HepG2 (cell line): ENCODE data around the gene NAP1L1. TPM values are rescaled to one million over a fixed set of nuclear protein-coding genes. Genes with fewer than 3 reads are reported as not detected.

Experiments
- ATAC-seq: fragments of 200-7000 bp; cut with Tn5 transposase; 3 replicates; pipeline ENCODE4 v1.9.1; 2020; ENCODE audit warnings: mild to moderate bottlenecking, moderate library complexity
- BruUV-seq: library from RNA; stranded (reverse); fragments of 400-500 nt; replicated peaks from 2 replicates; lab custom pipeline; 2021; lab: Mats Ljungman, UMichigan
- CTCF ChIA-PET: fragments of 300-600 bp; formaldehyde crosslinking; extraction: SDS; loops from one replicate; lab custom pipeline; 2021; ENCODE audit warnings: low total read pairs, inconsistent platforms, low intra/inter-chr PET ratio; lab: Yijun Ruan, JAX
- POLR2A ChIA-PET: fragments of 350-600 bp; sonication (Branson Sonifier 250); formaldehyde crosslinking; loops from one replicate; lab custom pipeline; 2020; ENCODE audit warnings: antibody characterized with exemption, inconsistent platforms; lab: Yijun Ruan, JAX
- DNase-seq: peaks from one replicate; pipeline ENCODE4 v3.0.0-alpha.2; 2015; ENCODE audit warnings: low spot score
- FAIRE-seq: peaks from 3 replicates; lab custom pipeline; 2011; peaks lifted over from hg19 to GRCh38; lab: Jason Lieb, UNC
- H2AFZ ChIP-seq: one replicate; pipeline ENCODE4 v1.6.1; 2011; ENCODE audit warnings: low read length, inconsistent platforms
- H3K27ac ChIP-seq: fragments of 300-600 bp; 3 replicates; pipeline ENCODE4 v1.8.0; 2011; ENCODE audit warnings: mixed run types, mild to moderate bottlenecking, mixed read lengths, low read length, inconsistent platforms; ENCODE audit not compliant: insufficient read depth; ENCODE audit errors: extremely low read length
- H3K27me3 ChIP-seq, 2 experiments: fragments of 200-600 bp in 1 of 2; 2 replicates in 1 of 2; 3 replicates in 1 of 2; pipeline versions ENCODE4 v1.6.0 to v1.8.0; 2011; ENCODE audit warnings: low read length in 2 of 2, mild to moderate bottlenecking in 2 of 2, moderate library complexity in 2 of 2, inconsistent platforms in 1 of 2; ENCODE audit not compliant: insufficient read depth in 2 of 2, control insufficient read depth in 1 of 2
- H3K36me3 ChIP-seq, 2 experiments: fragments of 200-600 bp in 1 of 2; replicated peaks in 1 of 2; 2 replicates in 1 of 2; 3 replicates in 1 of 2; pipeline versions ENCODE4 v1.5.1 to v1.8.0; 2011; ENCODE audit warnings: low read length in 2 of 2, inconsistent platforms in 1 of 2; ENCODE audit not compliant: insufficient read depth in 2 of 2, control insufficient read depth in 1 of 2
- H3K4me1 ChIP-seq: 2 replicates; pipeline ENCODE4 v1.5.1; 2012; ENCODE audit warnings: low read length, inconsistent platforms; ENCODE audit not compliant: insufficient read depth
- H3K4me2 ChIP-seq: 2 replicates; pipeline ENCODE4 v1.6.0; 2011; ENCODE audit warnings: low read depth, low read length, inconsistent platforms
- H3K4me3 ChIP-seq, 3 experiments: fragments of 200-600 bp in 1 of 3; sonication (generic), shearing (Covaris generic) in 1 of 3; replicated peaks in 1 of 3; 2 replicates each; pipeline ENCODE4 v1.5.1; 2011 to 2016; ENCODE audit warnings: low read length in 3 of 3, inconsistent platforms in 2 of 3, low read depth in 2 of 3, mild to moderate bottlenecking in 2 of 3, control low read depth in 1 of 3, mixed read lengths in 1 of 3; ENCODE audit not compliant: insufficient read depth in 1 of 3
- H3K79me2 ChIP-seq: one replicate; pipeline ENCODE4 v1.6.1; 2011; ENCODE audit warnings: low read length, inconsistent platforms; ENCODE audit not compliant: insufficient read depth
- H3K9ac ChIP-seq: 2 replicates; pipeline ENCODE4 v1.6.0; 2011; ENCODE audit warnings: mild to moderate bottlenecking, low read depth, low read length, inconsistent platforms; ENCODE audit not compliant: insufficient read depth
- H3K9me3 ChIP-seq: 2 replicates; pipeline ENCODE4 v1.5.1; 2012; ENCODE audit warnings: mild to moderate bottlenecking, low read length
- H4K20me1 ChIP-seq: 2 replicates; pipeline ENCODE4 v1.6.0; 2011; ENCODE audit warnings: inconsistent platforms, mild to moderate bottlenecking, low read length, moderate library complexity; ENCODE audit not compliant: insufficient read depth
- KLF16 ChIP-seq, 2 experiments: sonication (generic) in 1 of 2; formaldehyde crosslinking in 1 of 2; IDR thresholded peaks; 2 replicates each; pipeline versions ENCODE4 v1.6.1 to v1.8.0; 2016 to 2023; ENCODE audit warnings: missing genetic modification reagents in 2 of 2, missing compliant biosample characterization in 1 of 2
- PAWR ChIP-seq: sonication (generic); formaldehyde crosslinking; IDR thresholded peaks from 2 replicates; pipeline ENCODE4 v1.4.0; 2020; ENCODE audit warnings: missing genetic modification reagents, mild to moderate bottlenecking, borderline replicate concordance
- POLR2G ChIP-seq: fragments of 200-400 bp; formaldehyde crosslinking; IDR thresholded peaks from 2 replicates; pipeline ENCODE4 v1.6.1; 2018; ENCODE audit warnings: mild to moderate bottlenecking, low read depth, low read length, moderate library complexity
- RERE ChIP-seq: IDR thresholded peaks from 2 replicates; pipeline ENCODE4 v1.6.1; 2016; ENCODE audit warnings: low read depth, missing genetic modification reagents, missing compliant biosample characterization
- RORA ChIP-seq: sonication (generic); formaldehyde crosslinking; IDR thresholded peaks from 2 replicates; pipeline ENCODE4 v1.5.0; 2020; ENCODE audit warnings: mild to moderate bottlenecking, missing genetic modification reagents, moderate library complexity
- TRAFD1 ChIP-seq: sonication (generic); formaldehyde crosslinking; IDR thresholded peaks from 2 replicates; pipeline ENCODE4 v1.5.1; 2020; ENCODE audit warnings: missing genetic modification reagents, mild to moderate bottlenecking, borderline replicate concordance
- UBTF ChIP-seq: sonication (generic); formaldehyde crosslinking; IDR thresholded peaks from 2 replicates; pipeline ENCODE4 v1.4.0; 2020; ENCODE audit warnings: mild to moderate bottlenecking, missing genetic modification reagents
- ZBTB49 ChIP-seq: sonication (generic); formaldehyde crosslinking; IDR thresholded peaks from 2 replicates; pipeline ENCODE4 v1.4.0; 2020; ENCODE audit warnings: missing genetic modification reagents, borderline replicate concordance
- ZNF460 ChIP-seq: sonication (generic); formaldehyde crosslinking; IDR thresholded peaks from 2 replicates; pipeline ENCODE4 v1.5.1; 2020; ENCODE audit warnings: missing genetic modification reagents, mild to moderate bottlenecking, borderline replicate concordance
- ZNF766 ChIP-seq: sonication (generic); formaldehyde crosslinking; IDR thresholded peaks from 2 replicates; pipeline ENCODE4 v1.5.0; 2020; ENCODE audit warnings: missing genetic modification reagents, borderline replicate concordance
- ZNF850 ChIP-seq: sonication (generic); formaldehyde crosslinking; conservative IDR thresholded peaks from 2 replicates; pipeline ENCODE4 v1.9.0; 2021; ENCODE audit warnings: mild to moderate bottlenecking, missing genetic modification reagents
- WGBS: methylation state at CpG from one replicate; pipeline ENCODE4 v1.1.6; 2017; ENCODE audit warnings: low lambda C conversion rate; 5-methylcytosine and 5-hydroxymethylcytosine counted together
- in situ Hi-C: cut with HindIII; loops from 2 replicates; pipeline ENCODE4 v1.10.0; 2017; ENCODE audit warnings: low pct_unique_long_range_greater_than_20kb; ENCODE audit not compliant: extremely low pct_ligation_motif_present
- intact Hi-C: fragments of 100-400 bp; cut with micrococcal nuclease; formaldehyde crosslinking; loops from one replicate; pipeline ENCODE4 v1.10.0; 2022; ENCODE audit not compliant: unreplicated experiment
- polyA plus RNA-seq, 8 experiments: library from polyadenylated mRNA; depleted of rRNA in 3 of 8; stranded (reverse) in 7 of 8; unstranded in 1 of 8; fragments of >200 nt; fragmentation: Illumina TruSeq in 4 of 8; extraction: Trizol in 4 of 8; gene quantifications; 2 replicates each; pipeline versions ENCODE4 v1.2.1 to v1.2.3, GENCODE V29; 2011 to 2016; ENCODE audit warnings: low read depth in 4 of 8, missing spikeins in 1 of 8, mixed read lengths in 1 of 8; ENCODE audit not compliant: insufficient read depth in 1 of 8
- total RNA-seq, 5 experiments: library from RNA; depleted of rRNA; stranded (reverse); fragments of >200 nt; fragmentation: Illumina TruSeq; extraction: Trizol; gene quantifications; 2 replicates each; pipeline ENCODE4 v1.2.3, GENCODE V29; 2016; ENCODE audit warnings: low read depth in 1 of 5

NAP1L1 gene
- total and polyA plus RNA-seq, 2 of the 13 experiments (the other 11 are each of a cell fraction or from before 2014, with no cell fraction given), result 207 to 309 TPM

- H3K36me3 ChIP-seq, result no peaks in the 10 kb centered on the region; a peak in 1 of 5 replicates
- no peak overlapping the region for H3K4me3 ChIP-seq
- ATAC-seq (no peak), DNase-seq (no peak), FAIRE-seq (no peak)
- TF ChIP-seq ZNF766 (CRISPR knock-in tag) (no peak), ZNF850 (CRISPR knock-in tag) (no peak), ZNF460 (CRISPR knock-in tag) (no peak), UBTF (CRISPR knock-in tag) (no peak), PAWR (no peak), KLF16 (CRISPR knock-in tag; IDR thresholded peaks at IDR 0.05) (no peak), POLR2G (no peak), ZBTB49 (no peak), RERE (CRISPR knock-in tag) (no peak), TRAFD1 (CRISPR knock-in tag) (no peak), RORA (no peak)
- H3K9ac ChIP-seq, result no peak overlapping the region
- H3K27ac ChIP-seq, result no peak overlapping the region
- H3K4me1 ChIP-seq, result peaks cover 64% of the 10 kb centered on the region
- ChIA-PET POLR2A (interaction anchor here (0.9 to 3.1 kb wide), 11 partner anchors 8 to 400 kb away, joined by 3 to 12 read pairs (median 4); no protein-coding TSS in a partner anchor), CTCF (no interaction called here)
- 90% methylated on average over 8 of the region's 8 CpGs for WGBS
- H4K20me1 ChIP-seq, result peaks cover 5% of the 10 kb centered on the region
- H3K4me2 ChIP-seq, result no peak overlapping the region
- intact Hi-C loops, result no loop called here
- no peaks in the 10 kb centered on the region; a peak in 1 of 5 replicates for H3K27me3 ChIP-seq
- in situ Hi-C loops, result no loop called here
- no TSS peak for BruUV-seq
- H2AFZ ChIP-seq, result no peak overlapping the region
- peaks cover 14% of the 10 kb centered on the region for H3K79me2 ChIP-seq
- no peaks in the 10 kb centered on the region for H3K9me3 ChIP-seq
Measured at GRCh38 chr12:76024102-76024781, 60.2 kb downstream of the NAP1L1 start.
